Transverse colon (tissue), 4 donors: ENCODE measurements around the gene LSM7. TPM values are rescaled to one million over a fixed set of nuclear protein-coding genes. Genes with fewer than 3 reads are reported as not detected.
A peak's percentile ranks its signal among the peaks of the same experiment; 100 is the strongest.

Source experiments
- DNase-seq: peaks from one replicate; pipeline ENCODE4 v3.0.0-alpha.2; 2019
- H3K27ac ChIP-seq, 4 donors: fragments of 200-600 bp; sonication (generic); 2 replicates each; pipeline ENCODE4 v1.5.1; 2016 to 2018; ENCODE audit warnings: inconsistent platforms in 4 of 4
- H3K27me3 ChIP-seq: fragments of 200-600 bp; sonication (generic); 2 replicates; pipeline ENCODE4 v1.5.1; 2017; ENCODE audit warnings: inconsistent platforms
- H3K36me3 ChIP-seq, 4 donors: fragments of 200-600 bp; sonication (generic); 2 replicates each; pipeline ENCODE4 v1.5.1; 2017 to 2019; ENCODE audit warnings: inconsistent platforms in 4 of 4
- H3K4me1 ChIP-seq, 4 donors: fragments of 200-600 bp; sonication (generic); 2 replicates each; pipeline ENCODE4 v1.5.1; 2017 to 2020; ENCODE audit warnings: inconsistent platforms in 4 of 4
- H3K4me3 ChIP-seq, 4 donors: fragments of 200-600 bp; sonication (generic); 1 replicate in 1 of 4; 2 replicates in 3 of 4; pipeline versions ENCODE4 v1.5.1 to v1.6.1; 2017 to 2019; ENCODE audit warnings: inconsistent platforms in 4 of 4
- H3K9me3 ChIP-seq, 2 donors: fragments of 200-600 bp; sonication (generic); 2 replicates each; pipeline ENCODE4 v1.5.1; 2017 to 2019; ENCODE audit warnings: inconsistent platforms in 2 of 2
- CTCF ChIP-seq, 5 experiments: fragments of 200-600 bp in 3 of 5; fragments of 450-650 bp in 2 of 5; sonication (generic) in 3 of 5; IDR thresholded peaks; 1 replicate in 2 of 5; 2 replicates in 3 of 5; pipeline ENCODE4 v1.5.1; 2016 to 2017; ENCODE audit warnings: antibody characterized with exemption in 5 of 5, inconsistent platforms in 3 of 5, mild to moderate bottlenecking in 2 of 5, moderate library complexity in 1 of 5
- EP300 ChIP-seq: sonication (generic); formaldehyde crosslinking; IDR thresholded peaks from one replicate; pipeline ENCODE4 v1.6.1; 2017; ENCODE audit warnings: antibody characterized with exemption, low read depth
- POLR2A ChIP-seq: fragments of 450-650 bp; IDR thresholded peaks from one replicate; pipeline ENCODE4 v1.6.1; 2016; ENCODE audit warnings: antibody characterized with exemption, mild to moderate bottlenecking, moderate library complexity
- POLR2AphosphoS5 ChIP-seq, 3 donors: sonication (generic); formaldehyde crosslinking; IDR thresholded peaks; one replicate each; pipeline ENCODE4 v1.6.1; 2016; ENCODE audit warnings: antibody characterized with exemption in 3 of 3
- WGBS, 2 donors: methylation state at CpG; one replicate each; pipeline ENCODE4 v1.1.5; 2018; ENCODE audit warnings: low coverage in 1 of 2; 5-methylcytosine and 5-hydroxymethylcytosine counted together
- in situ Hi-C, 4 donors: fragments of 200-750 bp; cut with MboI; loops; one replicate each; pipeline versions ENCODE4 v1.15.0 to v1.15.1; 2017; ENCODE audit warnings: low sequenced_read_pairs in 3 of 4, low pct_ligation_motif_present in 1 of 4, low pct_unique_long_range_greater_than_20kb in 1 of 4
- intact Hi-C: fragments of 100-400 bp; cut with DNase I; formaldehyde crosslinking; loops from one replicate; pipeline ENCODE4 v1.15.1; 2023; ENCODE audit warnings: low total_unique reads
- total RNA-seq, 4 donors: library from RNA; depleted of rRNA; stranded (reverse); fragments of >200 nt; gene quantifications; one replicate each; pipeline ENCODE4 v1.1.0, GENCODE V29; 2016

LSM7 gene
- total RNA-seq, 4 donors from 2014 or later = 62.9 to 151 (median 132) TPM

GRCh38 chr19:2336528-2337328, 8.3 kb upstream of the LSM7 start:
- 90% methylated on average over 33 of the region's 33 CpGs; no CpG with 5 or more reads in 1 of the 2 donors for WGBS, 2 donors
- no peak for DNase-seq
- Histone ChIP-seq H3K9me3 (no peaks in the 10 kb centered on the region), H3K36me3 (peaks cover 0 to 5% (median 0%) of the 10 kb centered on the region in 4 donors), H3K27me3 (no peaks in the 10 kb centered on the region), H3K4me3 (no peak overlapping the region), H3K27ac (no peak overlapping the region), H3K4me1 (peaks cover 21 to 30% (median 24%) of the 10 kb centered on the region in 4 donors)
- in situ Hi-C loops (no loop called here), intact Hi-C loops (no loop called here)
- TF ChIP-seq EP300 (no peak), CTCF (IDR thresholded peaks at IDR 0.05) (no peak), POLR2A (no peak), POLR2AphosphoS5 (IDR thresholded peaks at IDR 0.05) (no peak)

- H3K36me3 ChIP-seq = peaks cover 0 to 5% (median 0%) of the 10 kb centered on the region in 4 donors
- peaks cover 25 to 38% (median 33%) of the 10 kb centered on the region in 4 donors for H3K4me1 ChIP-seq
- H3K27me3 ChIP-seq = no peaks in the 10 kb centered on the region
- no peak overlapping the region for H3K4me3 ChIP-seq
- no peak for DNase-seq
- WGBS, 2 donors = 57 to 93% methylated on average over 2 to 3 of the region's 3 CpGs
- H3K27ac ChIP-seq = no peak overlapping the region
- in situ Hi-C loops = no loop called here
- TF ChIP-seq EP300 (no peak), POLR2A (no peak), POLR2AphosphoS5 (IDR thresholded peaks at IDR 0.05) (no peak), CTCF (IDR thresholded peaks at IDR 0.05) (no peak)
- intact Hi-C loops = no loop called here
- H3K9me3 ChIP-seq = no peaks in the 10 kb centered on the region
Observed at GRCh38 chr19:2335848-2336247, 7.5 kb upstream of the LSM7 start.

GRCh38 chr19:2334986-2335846, 6.8 kb upstream of the LSM7 start:
- intact Hi-C loops (no loop called here), in situ Hi-C loops (no loop called here)
- Histone ChIP-seq H3K27ac (no peak overlapping the region), H3K9me3 (no peaks in the 10 kb centered on the region), H3K36me3 (peaks cover 0 to 5% (median 0%) of the 10 kb centered on the region in 4 donors), H3K4me3 (no peak overlapping the region), H3K4me1 (peaks cover 31 to 44% (median 40%) of the 10 kb centered on the region in 4 donors), H3K27me3 (no peaks in the 10 kb centered on the region)
- 88 to 91% methylated on average over 16 to 26 of the region's 26 CpGs for WGBS, 2 donors
- no peak for DNase-seq
- TF ChIP-seq EP300 = no peak
- no peak for TF ChIP-seq POLR2A
- TF ChIP-seq CTCF (IDR thresholded peaks at IDR 0.05) = no peak
- TF ChIP-seq POLR2AphosphoS5 (IDR thresholded peaks at IDR 0.05) = no peak

- intact Hi-C loops (no loop called here), in situ Hi-C loops (no loop called here)
- no peaks in the 10 kb centered on the region for H3K27me3 ChIP-seq
- TF ChIP-seq CTCF (IDR thresholded peaks at IDR 0.05) = no peak
- TF ChIP-seq POLR2A = no peak
- no peak for TF ChIP-seq POLR2AphosphoS5 (IDR thresholded peaks at IDR 0.05)
- no peak for TF ChIP-seq EP300
- H3K36me3 ChIP-seq = no peaks in the 10 kb centered on the region
- peaks cover 36 to 52% (median 47%) of the 10 kb centered on the region in 4 donors for H3K4me1 ChIP-seq
- H3K27ac ChIP-seq = peak overlapping the region in 3 of 4 donors; percentile 77 to 88 (median 78)
- WGBS, 2 donors = 95% methylated on average over 25 of the region's 27 CpGs; no CpG with 5 or more reads in 1 of the 2 donors
- DNase-seq = no peak
- H3K9me3 ChIP-seq = no peaks in the 10 kb centered on the region
- no peak overlapping the region for H3K4me3 ChIP-seq
Observed at GRCh38 chr19:2334426-2334825, 6.0 kb upstream of the LSM7 start.
